HG03571 (cell line): ENCODE results near the gene FHIT.

Source experiments
- ATAC-seq: cut with Tn5 transposase; IDR thresholded peaks from one replicate; pipeline ENCODE4 v1.9.1; 2021; ENCODE audit not compliant: unreplicated experiment

FHIT gene

DNA sequence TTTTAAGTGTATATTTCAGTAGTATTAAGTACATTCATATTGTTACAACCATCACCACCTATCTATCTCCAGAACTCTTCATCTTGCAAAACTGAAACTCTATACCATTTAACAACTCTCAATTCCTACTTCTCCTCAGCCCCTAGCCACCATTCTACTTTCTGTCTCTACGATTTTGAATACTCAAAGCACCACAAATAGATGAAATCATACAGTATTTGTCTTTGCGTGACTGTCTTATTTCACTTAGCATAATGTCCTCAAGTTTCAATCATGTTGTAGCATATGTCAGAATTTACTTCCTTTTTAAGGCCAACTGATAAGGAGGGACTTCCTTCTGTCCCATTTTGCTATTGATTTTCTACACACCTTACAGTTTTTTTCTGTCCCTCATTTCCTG lies 593.3 kb downstream of the FHIT start:
- ATAC-seq: peak; percentile 95

DNA sequence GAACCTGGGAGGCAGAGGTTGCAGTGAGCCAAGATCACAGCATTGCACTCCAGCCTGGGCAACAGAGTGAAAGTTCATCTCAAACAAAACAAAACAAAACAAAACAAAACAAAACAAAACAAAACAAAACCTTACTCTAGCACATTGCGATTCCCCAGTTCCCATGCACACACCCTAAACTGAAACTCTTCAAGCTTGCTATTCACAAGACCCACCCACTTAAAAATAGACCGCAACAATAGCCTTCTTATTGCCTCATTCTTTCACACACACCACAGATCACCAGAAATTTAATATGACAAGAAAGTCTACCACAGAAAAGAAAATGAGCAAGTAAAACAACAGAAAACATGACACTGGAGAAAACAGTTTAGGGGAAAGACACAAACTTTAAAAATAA lies 598.4 kb downstream of the FHIT start:
- no peak for ATAC-seq

DNA sequence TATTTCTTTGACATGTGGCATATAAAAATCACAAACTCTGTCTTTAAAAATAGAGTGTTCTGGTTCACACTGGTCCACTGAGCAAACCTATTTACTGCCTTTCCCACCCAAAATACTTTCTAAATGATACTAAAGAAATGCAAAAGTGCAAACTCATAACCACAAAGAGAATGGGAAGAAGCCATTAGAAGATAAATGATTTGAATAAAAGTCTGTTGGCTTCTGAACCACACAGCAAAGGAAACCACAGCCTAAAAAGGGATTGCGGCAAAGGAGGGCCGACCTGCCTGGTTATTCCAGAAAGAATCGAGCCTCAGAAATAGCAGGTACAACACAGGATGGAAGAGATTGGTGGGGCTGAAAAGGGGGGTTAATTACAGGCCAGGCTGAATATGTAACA lies 599.5 kb downstream of the FHIT start:
- no peak for ATAC-seq

- ATAC-seq: no peak
Measured at GRCh38 chr3:60650171-60650570, 601.1 kb downstream of the FHIT start.

- no peak for ATAC-seq
Measured at GRCh38 chr3:60645801-60646200, 605.5 kb downstream of the FHIT start.

- ATAC-seq: no peak
Measured at GRCh38 chr3:60643831-60644230, 607.4 kb downstream of the FHIT start.

GRCh38 chr3:60641354-60641753 lies 609.9 kb downstream of the FHIT start:
- ATAC-seq: no peak

DNA sequence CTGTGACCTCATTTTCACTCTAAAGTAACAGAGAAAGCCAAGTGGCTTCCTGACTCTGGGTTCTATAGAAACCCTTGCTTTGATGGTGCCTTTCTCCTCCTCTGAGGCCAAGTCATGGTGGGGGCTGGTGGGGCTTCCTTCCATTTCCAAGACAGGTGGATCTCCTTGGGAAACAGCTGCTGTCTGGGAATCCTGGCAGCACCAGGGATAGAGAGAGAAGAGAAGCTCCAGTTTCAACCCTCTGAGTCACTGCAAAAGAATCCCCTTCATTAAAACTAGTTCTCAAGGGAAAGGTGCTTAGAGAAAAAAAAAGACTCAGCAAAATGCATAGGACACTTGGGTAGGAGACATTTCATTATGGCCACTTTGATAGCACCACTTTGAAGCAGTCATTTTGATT lies 614.4 kb downstream of the FHIT start:
- no peak for ATAC-seq

DNA sequence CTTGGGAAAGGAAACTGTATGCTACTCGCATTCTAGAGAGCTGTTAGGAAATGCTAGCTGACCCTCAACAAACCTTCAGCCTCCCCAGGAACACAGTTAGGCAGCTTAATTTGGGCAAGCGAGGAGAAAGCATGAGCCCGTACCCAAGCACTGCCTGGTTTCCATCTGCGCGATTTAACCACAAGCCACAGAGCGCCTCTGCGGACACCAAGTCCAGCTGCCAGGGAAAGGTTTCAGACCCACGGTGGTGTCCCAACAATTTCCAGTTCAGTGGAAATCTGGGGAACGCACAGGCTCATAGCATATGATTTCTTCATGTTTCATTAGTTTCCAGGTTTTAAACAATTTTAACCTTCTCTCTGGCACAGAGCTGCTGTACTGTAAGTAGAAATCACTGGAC lies 617.6 kb downstream of the FHIT start:
- no peak for ATAC-seq

GRCh38 chr3:60631509-60631908 lies 619.7 kb downstream of the FHIT start:
- no peak for ATAC-seq

- ATAC-seq: no peak
Measured at GRCh38 chr3:60630953-60631352, 620.3 kb downstream of the FHIT start.

DNA sequence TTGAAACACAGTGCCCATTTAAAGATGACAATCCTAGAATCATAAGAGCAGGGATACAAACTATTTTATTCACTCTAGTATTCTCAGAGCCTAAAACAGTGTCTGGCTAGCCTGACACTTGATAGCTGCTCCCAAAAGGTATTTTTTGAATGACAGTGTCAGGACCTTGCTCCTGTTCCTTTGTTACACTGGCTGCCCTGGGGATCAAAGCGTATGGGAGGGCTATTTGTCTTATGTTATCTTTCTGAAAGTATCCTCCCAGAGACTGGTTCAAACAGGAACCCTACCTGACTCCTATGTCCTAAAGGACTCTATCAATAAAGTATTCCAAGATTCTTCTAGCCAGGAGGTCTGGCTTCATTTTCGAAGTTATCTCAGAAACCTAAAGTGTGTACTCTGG lies 621.4 kb downstream of the FHIT start:
- ATAC-seq: no peak

DNA sequence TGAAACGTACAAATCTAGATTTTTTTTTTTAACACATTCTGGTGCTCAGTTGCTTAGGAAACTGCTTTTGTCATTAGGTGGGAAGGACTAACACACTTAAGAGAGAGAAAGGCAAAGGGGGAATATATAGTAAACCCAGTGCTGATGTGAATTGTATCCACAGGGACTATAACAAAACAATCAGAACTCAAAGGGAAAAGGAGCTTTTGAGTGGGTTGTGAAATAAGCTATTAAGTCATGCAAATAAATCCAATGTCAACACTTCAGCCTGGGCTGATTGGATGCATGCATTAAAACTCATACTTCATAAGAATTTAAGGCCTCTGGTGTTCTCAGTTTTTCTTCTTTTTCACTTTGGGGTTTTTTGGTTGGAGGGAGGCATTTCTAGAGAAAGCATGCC lies 628.9 kb downstream of the FHIT start:
- no peak for ATAC-seq

- ATAC-seq: no peak
Measured at GRCh38 chr3:60617188-60617587, 634.1 kb downstream of the FHIT start.

DNA sequence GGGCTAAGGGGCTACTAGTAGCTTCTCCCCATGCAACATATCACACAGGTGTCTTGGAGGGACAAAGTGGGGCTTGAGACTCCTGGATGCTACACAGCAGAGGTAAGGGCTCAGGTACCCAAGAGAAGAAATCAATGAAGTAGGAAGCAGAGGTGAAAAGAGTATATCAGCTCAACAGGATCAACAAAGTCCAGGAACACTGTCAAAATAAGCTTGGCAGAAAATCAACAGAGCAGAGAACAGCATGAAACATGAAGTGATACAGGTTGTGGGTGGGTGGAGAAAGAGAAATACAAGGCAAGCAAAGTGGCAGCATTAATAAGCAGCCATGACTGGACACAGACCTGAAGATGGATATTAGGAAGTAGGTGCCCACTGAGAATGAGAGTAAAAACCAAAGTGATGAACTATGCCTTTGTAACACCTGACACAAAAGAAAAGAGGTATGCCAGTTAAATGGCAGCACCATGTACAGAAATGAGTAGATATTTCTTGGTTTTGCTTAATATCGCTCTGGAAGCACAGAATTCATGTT lies 637.4 kb downstream of the FHIT start:
- ATAC-seq: no peak

DNA sequence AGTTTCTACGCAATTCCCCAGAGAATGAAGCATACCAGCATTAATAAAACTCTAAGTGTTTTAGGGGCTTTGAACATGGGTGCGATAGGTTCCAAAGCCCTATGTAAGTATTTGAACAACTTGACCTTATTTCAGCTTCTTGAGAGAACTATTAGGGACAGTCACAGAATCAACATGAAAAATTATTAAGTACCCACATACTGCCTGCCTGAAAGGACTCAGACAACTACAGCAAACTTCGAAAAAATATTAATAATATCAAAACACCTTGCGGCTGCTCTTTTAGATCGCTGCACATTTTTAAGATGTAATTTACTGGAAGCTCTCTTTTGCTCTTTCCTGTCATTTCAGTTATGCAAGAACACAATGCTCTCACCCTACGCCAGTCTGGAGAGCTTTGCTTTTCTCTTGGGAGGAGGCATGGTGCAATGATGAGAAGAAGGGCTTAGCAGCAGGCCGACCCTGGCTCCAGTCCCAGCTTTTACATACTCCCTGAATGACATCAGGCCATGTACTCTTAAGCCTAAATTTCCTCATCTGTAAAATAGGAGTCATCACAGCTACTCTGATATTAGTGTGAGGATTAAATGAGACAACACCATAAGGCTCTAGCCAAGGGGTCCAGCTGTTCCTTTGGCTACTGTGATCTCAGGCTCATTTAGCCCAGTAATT lies 640.7 kb downstream of the FHIT start:
- ATAC-seq: no peak

- no peak for ATAC-seq
Measured at GRCh38 chr3:60609446-60609845, 641.8 kb downstream of the FHIT start.

- ATAC-seq: no peak
Measured at GRCh38 chr3:60603860-60604259, 647.4 kb downstream of the FHIT start.

GRCh38 chr3:60600848-60601247 lies 650.4 kb downstream of the FHIT start:
- ATAC-seq: no peak

DNA sequence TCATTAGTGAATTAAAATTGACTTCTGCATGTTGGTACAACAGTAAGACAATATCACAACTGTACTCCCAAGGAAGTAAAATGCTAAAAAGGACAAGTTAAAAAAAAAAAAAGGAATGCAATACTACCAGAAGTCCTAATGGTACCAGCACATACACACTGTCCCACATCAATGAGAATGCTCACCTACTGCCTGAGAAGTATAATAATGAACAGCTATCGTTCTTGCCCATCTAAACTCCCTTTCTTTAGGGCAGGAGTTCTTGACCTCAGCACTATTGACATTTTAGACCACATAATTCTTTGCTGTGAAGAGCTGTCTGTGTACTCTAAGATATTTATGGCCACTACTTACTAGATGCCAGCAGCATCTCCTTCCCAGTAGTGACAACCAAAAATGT lies 651.7 kb downstream of the FHIT start:
- no peak for ATAC-seq

DNA sequence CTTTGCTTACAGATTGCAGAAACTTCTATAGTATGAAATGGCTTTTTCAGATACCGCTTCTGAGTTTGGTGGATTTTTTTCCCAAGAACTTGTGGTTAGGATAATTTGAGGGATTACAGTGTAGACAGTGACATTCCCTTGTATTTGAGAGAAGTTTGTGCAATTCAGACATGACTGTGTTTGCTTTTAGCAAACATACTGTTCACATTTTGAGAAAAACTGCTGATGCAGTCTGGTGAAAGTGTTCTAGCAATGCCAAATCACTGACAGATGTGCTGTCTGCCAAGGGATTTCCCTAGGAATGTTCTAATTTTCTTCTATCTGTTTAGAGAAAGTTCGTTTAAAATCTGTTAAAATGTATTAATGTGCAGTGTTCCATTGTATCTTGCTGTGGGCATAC lies 652.6 kb downstream of the FHIT start:
- ATAC-seq: no peak

- ATAC-seq: no peak
Measured at GRCh38 chr3:60594025-60594424, 657.2 kb downstream of the FHIT start.

- no peak for ATAC-seq
Measured at GRCh38 chr3:60591267-60591666, 660.0 kb downstream of the FHIT start.
